ENCODE results near the gene C10orf71. TPM values are rescaled to one million over a fixed set of nuclear protein-coding genes. Genes with fewer than 3 reads are reported as not detected.

Gene C10orf71
- total and polyA plus RNA-seq, 9 donors: 0.01 to 0.03 (median 0.03) TPM; not detected in 6

DNA sequence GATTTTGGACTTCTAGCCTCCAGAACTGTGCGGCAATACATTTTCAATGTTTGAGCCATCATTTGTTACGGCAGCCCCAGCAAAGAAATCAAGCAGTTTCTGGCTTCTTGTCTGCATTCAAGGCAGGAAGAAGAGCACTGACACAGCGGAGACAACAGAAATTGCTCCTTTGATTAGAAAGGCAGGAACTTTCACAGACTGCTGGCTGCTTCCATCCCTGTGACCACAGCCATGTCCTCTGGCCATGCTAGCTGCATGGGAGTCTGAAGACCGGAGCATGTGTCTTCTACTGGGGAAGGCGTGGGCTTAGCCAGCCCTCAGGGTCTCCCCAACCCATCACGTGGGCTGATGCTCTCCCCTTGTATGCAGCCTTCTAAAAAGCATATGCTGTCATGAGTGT, 19.1 kb downstream of the C10orf71 start:
- WGBS, 3 donors: 85 to 92% (median 90%) methylated on average over 6 of the region's 6 CpGs
- intact Hi-C loops (cut with DNase I): no loop called here
- Histone ChIP-seq H3K27me3 (no peaks in the 10 kb centered on the region), H3K4me1 (ENCODE audit: insufficient read depth) (no peaks in the 10 kb centered on the region), H3K4me3 (no peak overlapping the region), H3K36me3 (no peaks in the 10 kb centered on the region), H3K9me3 (no peaks in the 10 kb centered on the region), H3K27ac (no peak overlapping the region)
- no peak for DNase-seq
- TF ChIP-seq, protein P1, sequence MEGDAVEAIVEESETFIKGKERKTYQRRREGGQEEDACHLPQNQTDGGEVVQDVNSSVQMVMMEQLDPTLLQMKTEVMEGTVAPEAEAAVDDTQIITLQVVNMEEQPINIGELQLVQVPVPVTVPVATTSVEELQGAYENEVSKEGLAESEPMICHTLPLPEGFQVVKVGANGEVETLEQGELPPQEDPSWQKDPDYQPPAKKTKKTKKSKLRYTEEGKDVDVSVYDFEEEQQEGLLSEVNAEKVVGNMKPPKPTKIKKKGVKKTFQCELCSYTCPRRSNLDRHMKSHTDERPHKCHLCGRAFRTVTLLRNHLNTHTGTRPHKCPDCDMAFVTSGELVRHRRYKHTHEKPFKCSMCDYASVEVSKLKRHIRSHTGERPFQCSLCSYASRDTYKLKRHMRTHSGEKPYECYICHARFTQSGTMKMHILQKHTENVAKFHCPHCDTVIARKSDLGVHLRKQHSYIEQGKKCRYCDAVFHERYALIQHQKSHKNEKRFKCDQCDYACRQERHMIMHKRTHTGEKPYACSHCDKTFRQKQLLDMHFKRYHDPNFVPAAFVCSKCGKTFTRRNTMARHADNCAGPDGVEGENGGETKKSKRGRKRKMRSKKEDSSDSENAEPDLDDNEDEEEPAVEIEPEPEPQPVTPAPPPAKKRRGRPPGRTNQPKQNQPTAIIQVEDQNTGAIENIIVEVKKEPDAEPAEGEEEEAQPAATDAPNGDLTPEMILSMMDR (IDR thresholded peaks at IDR 0.05): no peak
- TF ChIP-seq EP300 (IDR thresholded peaks at IDR 0.05): no peak
- TF ChIP-seq POLR2A (IDR thresholded peaks at IDR 0.05): no peak

DNA sequence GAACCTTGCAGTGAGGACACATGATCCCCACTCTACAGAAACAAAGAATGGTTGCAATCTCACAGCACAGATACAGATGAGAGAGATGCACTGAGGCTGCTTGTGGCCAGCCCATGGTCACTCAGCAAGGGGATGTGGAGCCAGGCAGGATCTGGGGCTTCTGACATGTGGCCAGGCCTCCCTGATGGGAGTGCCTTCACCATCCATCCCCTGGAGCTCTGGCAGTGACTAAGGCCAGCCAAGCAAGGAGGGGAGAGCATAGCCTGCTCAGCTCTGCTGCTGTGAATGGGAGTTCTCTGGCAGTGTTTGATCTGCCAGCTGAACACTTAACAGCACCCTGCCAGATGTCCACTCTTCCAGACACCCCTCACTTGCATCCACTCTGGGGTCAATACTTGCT, 19.8 kb downstream of the C10orf71 start:
- Histone ChIP-seq H3K4me3 (no peak overlapping the region), H3K27ac (no peak overlapping the region), H3K36me3 (no peaks in the 10 kb centered on the region), H3K4me1 (ENCODE audit: insufficient read depth) (no peaks in the 10 kb centered on the region), H3K27me3 (no peaks in the 10 kb centered on the region), H3K9me3 (no peaks in the 10 kb centered on the region)
- TF ChIP-seq EP300 (IDR thresholded peaks at IDR 0.05): no peak
- TF ChIP-seq, protein P1 (IDR thresholded peaks at IDR 0.05): no peak
- intact Hi-C loops (cut with DNase I): no loop called here
- no peak for DNase-seq

DNA sequence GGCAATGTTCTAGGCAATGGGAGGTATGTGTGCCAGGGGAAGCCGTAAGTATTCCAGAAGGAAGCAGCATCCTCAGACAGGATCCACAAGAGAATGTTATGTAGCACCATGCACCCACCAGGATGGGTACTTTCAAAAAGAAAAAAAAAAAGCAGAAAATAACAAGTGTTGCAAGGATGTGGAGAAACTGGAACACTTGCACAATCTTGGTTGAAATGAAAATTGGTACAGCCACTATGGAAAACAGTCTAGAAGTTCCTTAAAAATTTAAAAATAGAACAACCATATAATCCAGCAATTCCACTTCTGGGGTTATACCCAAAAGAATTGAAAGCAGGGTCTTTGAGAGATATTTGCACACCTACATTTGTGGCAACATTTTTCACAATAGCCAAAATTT, 20.2 kb downstream of the C10orf71 start:
- intact Hi-C loops (cut with DNase I): no loop called here
- H3K27ac ChIP-seq: no peak overlapping the region
- 79 to 92% (median 87%) methylated on average over 1 of the region's 1 CpG for WGBS, 3 donors
- TF ChIP-seq, protein P1 (IDR thresholded peaks at IDR 0.05): no peak
- TF ChIP-seq EP300 (IDR thresholded peaks at IDR 0.05): no peak
- TF ChIP-seq POLR2A (IDR thresholded peaks at IDR 0.05): no peak
- H3K9me3 ChIP-seq: no peaks in the 10 kb centered on the region
- no peaks in the 10 kb centered on the region for H3K4me1 ChIP-seq (ENCODE audit: insufficient read depth)
- no peaks in the 10 kb centered on the region for H3K36me3 ChIP-seq
- no peak for DNase-seq
- no peak overlapping the region for H3K4me3 ChIP-seq
- no peaks in the 10 kb centered on the region for H3K27me3 ChIP-seq

DNA sequence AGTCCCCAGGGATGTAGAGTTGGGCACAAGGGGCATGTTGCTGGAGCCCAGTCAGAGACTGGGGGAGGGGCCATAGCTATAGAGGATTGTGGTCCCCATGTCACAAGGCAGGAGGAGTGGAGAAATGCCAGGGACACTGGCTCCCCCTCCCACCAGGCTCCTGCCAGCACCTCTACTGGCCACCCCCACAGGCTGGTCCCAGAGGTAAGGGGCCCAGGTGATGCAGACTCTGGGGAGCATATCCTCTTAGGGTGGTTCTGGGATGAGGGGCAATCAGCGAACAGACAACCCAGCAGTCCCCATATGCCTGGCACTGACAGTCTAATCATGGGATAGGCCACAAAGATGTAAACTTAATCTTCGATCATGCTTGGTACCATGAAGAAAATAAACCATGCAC, 21.2 kb downstream of the C10orf71 start:
- no peaks in the 10 kb centered on the region for H3K4me1 ChIP-seq (ENCODE audit: insufficient read depth)
- H3K27ac ChIP-seq: no peak overlapping the region
- TF ChIP-seq, protein P1 (IDR thresholded peaks at IDR 0.05): no peak
- TF ChIP-seq POLR2A (IDR thresholded peaks at IDR 0.05) (no peak), EP300 (IDR thresholded peaks at IDR 0.05) (no peak)
- no peak overlapping the region for H3K4me3 ChIP-seq
- intact Hi-C loops (cut with DNase I): no loop called here
- no peaks in the 10 kb centered on the region for H3K9me3 ChIP-seq
- no peaks in the 10 kb centered on the region for H3K36me3 ChIP-seq
- 84 to 92% (median 92%) methylated on average over 2 of the region's 2 CpGs for WGBS, 3 donors
- no peaks in the 10 kb centered on the region for H3K27me3 ChIP-seq
- no peak for DNase-seq

DNA sequence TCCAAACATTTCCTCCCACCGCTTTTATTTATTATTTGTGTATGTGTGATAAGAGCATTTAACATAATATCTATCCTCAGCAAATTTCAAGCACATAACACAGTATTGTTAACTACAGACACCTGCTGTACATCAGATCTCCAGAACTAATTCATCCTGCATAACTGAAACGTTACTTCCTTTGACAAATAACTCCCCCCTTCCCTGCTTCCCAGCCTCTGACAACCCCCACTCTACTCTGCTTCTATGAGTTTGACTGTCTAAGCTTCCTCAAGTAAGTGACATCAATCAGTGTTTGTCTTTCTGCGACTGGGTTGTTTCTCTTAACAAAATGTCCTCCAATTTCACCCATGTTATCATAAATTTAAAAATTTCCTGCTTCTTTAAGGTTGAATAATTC, 22.1 kb downstream of the C10orf71 start:
- 52 to 62% (median 54%) methylated on average over 3 of the region's 3 CpGs for WGBS, 3 donors
- no peaks in the 10 kb centered on the region for H3K27me3 ChIP-seq
- no peaks in the 10 kb centered on the region for H3K36me3 ChIP-seq
- no peak overlapping the region for H3K4me3 ChIP-seq
- H3K27ac ChIP-seq: no peak overlapping the region
- H3K9me3 ChIP-seq: no peaks in the 10 kb centered on the region
- no peaks in the 10 kb centered on the region for H3K4me1 ChIP-seq (ENCODE audit: insufficient read depth)
- TF ChIP-seq, protein P1 (IDR thresholded peaks at IDR 0.05): no peak
- no peak for TF ChIP-seq EP300 (IDR thresholded peaks at IDR 0.05)
- no peak for TF ChIP-seq POLR2A (IDR thresholded peaks at IDR 0.05)
- intact Hi-C loops (cut with DNase I): no loop called here
- DNase-seq: no peak
